Lower leg skin (tissue), 4 donors: ENCODE results near the gene SLC16A1. TPM values are rescaled to one million over a fixed set of nuclear protein-coding genes. Genes with fewer than 3 reads are reported as not detected.

ENCODE experiments used
- DNase-seq, 2 donors: peaks; one replicate each; pipeline ENCODE4 v3.0.0-alpha.2; 2019; ENCODE audit warnings: low spot score in 2 of 2
- H3K4me3 ChIP-seq: fragments of 200-600 bp; sonication (generic); 2 replicates; pipeline ENCODE4 v1.5.1; 2017; ENCODE audit warnings: mild to moderate bottlenecking, low read depth; ENCODE audit not compliant: poor library complexity, severe bottlenecking
- CTCF ChIP-seq, 3 donors: fragments of 450-650 bp; IDR thresholded peaks; one replicate each; pipeline ENCODE4 v1.5.1; 2016; ENCODE audit warnings: antibody characterized with exemption in 3 of 3, mild to moderate bottlenecking in 3 of 3, moderate library complexity in 2 of 3
- POLR2A ChIP-seq, 2 donors: fragments of 450-650 bp; IDR thresholded peaks; one replicate each; pipeline ENCODE4 v1.6.1; 2016 to 2017; ENCODE audit warnings: antibody characterized with exemption in 2 of 2, mild to moderate bottlenecking in 1 of 2, moderate library complexity in 1 of 2
- WGBS, 2 donors: methylation state at CpG; one replicate each; pipeline ENCODE4 v1.1.5; 2018; 5-methylcytosine and 5-hydroxymethylcytosine counted together
- intact Hi-C: fragments of 100-400 bp; cut with DNase I; formaldehyde crosslinking; loops from one replicate; pipeline ENCODE4 v1.15.0; 2023; ENCODE audit warnings: low total_unique reads
- total RNA-seq, 4 donors: library from RNA; depleted of rRNA; stranded (reverse); fragments of >200 nt; gene quantifications; one replicate each; pipeline ENCODE4 v1.1.0, GENCODE V29; 2016

The SLC16A1 gene
- total RNA-seq, 4 donors from 2014 or later, result 17.9 to 38.9 (median 31.1) TPM

- DNase-seq, result peak in 1 of 2 donors; percentile 53
- 20 to 26% methylated on average over 5 of the region's 5 CpGs for WGBS, 2 donors
These were observed 51.7 kb downstream of the SLC16A1 start for GRCh38 chr1:112904071-112904830.

GRCh38 chr1:112902221-112902620, 53.8 kb downstream of the SLC16A1 start:
- DNase-seq, result no peak
- intact Hi-C loops, result no loop called here
- TF ChIP-seq POLR2A (IDR thresholded peaks at IDR 0.05) (no peak), CTCF (IDR thresholded peaks at IDR 0.05) (no peak)
- no peak overlapping the region for H3K4me3 ChIP-seq

More at GRCh38 chr1:112904071-112904830, 51.7 kb downstream of the SLC16A1 start:
- no peak overlapping the region for H3K4me3 ChIP-seq
- intact Hi-C loops, result no loop called here
- no peak for TF ChIP-seq CTCF (IDR thresholded peaks at IDR 0.05)

- 63 to 64% methylated on average over 2 of the region's 2 CpGs for WGBS, 2 donors
- no peak for DNase-seq
- no peak overlapping the region for H3K4me3 ChIP-seq
- intact Hi-C loops, result no loop called here
- TF ChIP-seq CTCF (IDR thresholded peaks at IDR 0.05) (no peak), POLR2A (IDR thresholded peaks at IDR 0.05) (no peak)
These were observed 54.6 kb downstream of the SLC16A1 start for GRCh38 chr1:112901387-112901786.

GRCh38 chr1:112896783-112897182, 59.2 kb downstream of the SLC16A1 start:
- no peak for DNase-seq
- no peak overlapping the region for H3K4me3 ChIP-seq
- TF ChIP-seq CTCF (IDR thresholded peaks at IDR 0.05) (no peak), POLR2A (IDR thresholded peaks at IDR 0.05) (no peak)
- intact Hi-C loops, result no loop called here

GRCh38 chr1:112894561-112895011, 61.4 kb downstream of the SLC16A1 start:
- no peak overlapping the region for H3K4me3 ChIP-seq
- TF ChIP-seq POLR2A (IDR thresholded peaks at IDR 0.05), result no peak
- TF ChIP-seq CTCF (IDR thresholded peaks at IDR 0.05), result no peak
- 97 to 99% methylated on average over 13 to 34 of the region's 35 CpGs for WGBS, 2 donors
- peak in 1 of 2 donors; percentile 72 for DNase-seq
- intact Hi-C loops, result no loop called here

- 98 to 100% methylated on average over 3 of the region's 3 CpGs for WGBS, 2 donors
- DNase-seq, result no peak
- intact Hi-C loops, result no loop called here
- H3K4me3 ChIP-seq, result no peak overlapping the region
- TF ChIP-seq POLR2A (IDR thresholded peaks at IDR 0.05) (no peak), CTCF (IDR thresholded peaks at IDR 0.05) (no peak)
These were observed 62.0 kb downstream of the SLC16A1 start for GRCh38 chr1:112894010-112894292.
